Thyroid gland (tissue), 4 donors: ENCODE measurements around the gene HSD17B4.
"Not testable (repeated sequence)": the region's sequence is repeated elsewhere in the genome, so short reads cannot be mapped to it uniquely, and the experiment has no call there.

Source experiments
- POLR2A ChIP-seq, 2 donors: fragments of 450-650 bp; IDR thresholded peaks; one replicate each; pipeline ENCODE4 v1.6.1; 2017; ENCODE audit warnings: antibody characterized with exemption in 2 of 2, mild to moderate bottlenecking in 2 of 2, moderate library complexity in 1 of 2
- TF ChIP-seq, protein P1 (sequence below), 6 experiments: fragments of 200-600 bp in 3 of 6; fragments of 450-650 bp in 3 of 6; sonication (generic) in 3 of 6; IDR thresholded peaks; one replicate each; pipeline ENCODE4 v1.5.1; 2016 to 2019; ENCODE audit warnings: antibody characterized with exemption in 6 of 6, mild to moderate bottlenecking in 2 of 6, inconsistent platforms in 1 of 6, moderate library complexity in 1 of 6

- TF ChIP-seq, protein P1, sequence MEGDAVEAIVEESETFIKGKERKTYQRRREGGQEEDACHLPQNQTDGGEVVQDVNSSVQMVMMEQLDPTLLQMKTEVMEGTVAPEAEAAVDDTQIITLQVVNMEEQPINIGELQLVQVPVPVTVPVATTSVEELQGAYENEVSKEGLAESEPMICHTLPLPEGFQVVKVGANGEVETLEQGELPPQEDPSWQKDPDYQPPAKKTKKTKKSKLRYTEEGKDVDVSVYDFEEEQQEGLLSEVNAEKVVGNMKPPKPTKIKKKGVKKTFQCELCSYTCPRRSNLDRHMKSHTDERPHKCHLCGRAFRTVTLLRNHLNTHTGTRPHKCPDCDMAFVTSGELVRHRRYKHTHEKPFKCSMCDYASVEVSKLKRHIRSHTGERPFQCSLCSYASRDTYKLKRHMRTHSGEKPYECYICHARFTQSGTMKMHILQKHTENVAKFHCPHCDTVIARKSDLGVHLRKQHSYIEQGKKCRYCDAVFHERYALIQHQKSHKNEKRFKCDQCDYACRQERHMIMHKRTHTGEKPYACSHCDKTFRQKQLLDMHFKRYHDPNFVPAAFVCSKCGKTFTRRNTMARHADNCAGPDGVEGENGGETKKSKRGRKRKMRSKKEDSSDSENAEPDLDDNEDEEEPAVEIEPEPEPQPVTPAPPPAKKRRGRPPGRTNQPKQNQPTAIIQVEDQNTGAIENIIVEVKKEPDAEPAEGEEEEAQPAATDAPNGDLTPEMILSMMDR (IDR thresholded peaks at IDR 0.05), result not testable (repeated sequence)
- not testable (repeated sequence) for TF ChIP-seq POLR2A (IDR thresholded peaks at IDR 0.05)
These were observed 14.3 kb upstream of the HSD17B4 start for GRCh38 chr5:119437785-119438586.
